Femur (tissue), 1 donor: ENCODE measurements around the gene RSPH1.

Source experiments
- DNase-seq: peaks from one replicate; pipeline ENCODE4 v3.0.0-alpha.2; 2017

Gene RSPH1

GRCh38 chr21:42423685-42424084, 72.3 kb downstream of the RSPH1 start:
- DNase-seq, result no peak

GRCh38 chr21:42423197-42423675, 72.8 kb downstream of the RSPH1 start:
- DNase-seq, result no peak
